Gastrocnemius medialis (tissue), 4 donors: ENCODE data around the gene CDC42EP5. TPM values are rescaled to one million over a fixed set of nuclear protein-coding genes. Genes with fewer than 3 reads are reported as not detected.

Source experiments
- ATAC-seq, 2 donors: fragments of 150-250 bp; one replicate each; pipeline ENCODE4 v1.9.1; 2016
- DNase-seq, 2 donors: peaks; one replicate each; pipeline ENCODE4 v3.0.0-alpha.2; 2019
- H3K27ac ChIP-seq, 4 donors: fragments of 200-600 bp; sonication (generic); 1 replicate in 1 of 4; 2 replicates in 3 of 4; pipeline ENCODE4 v1.5.1; 2016 to 2018; ENCODE audit warnings: mild to moderate bottlenecking in 2 of 4, moderate library complexity in 1 of 4
- H3K27me3 ChIP-seq, 3 donors: fragments of 200-600 bp; sonication (generic) in 2 of 3; 1 replicate in 1 of 3; 2 replicates in 2 of 3; pipeline versions ENCODE4 v1.5.1 to v1.6.0; 2016 to 2019; ENCODE audit warnings: mild to moderate bottlenecking in 1 of 3, moderate library complexity in 1 of 3
- H3K36me3 ChIP-seq, 2 donors: fragments of 200-600 bp; sonication (generic) in 1 of 2; one replicate each; pipeline ENCODE4 v1.5.1; 2017 to 2018
- H3K4me1 ChIP-seq, 2 donors: fragments of 200-600 bp; sonication (generic) in 1 of 2; one replicate each; pipeline ENCODE4 v1.5.1; 2016 to 2017; ENCODE audit warnings: mild to moderate bottlenecking in 2 of 2
- H3K4me3 ChIP-seq, 4 donors: fragments of 200-600 bp; sonication (generic) in 3 of 4; 1 replicate in 1 of 4; 2 replicates in 3 of 4; pipeline ENCODE4 v1.5.1; 2016 to 2019; ENCODE audit warnings: mild to moderate bottlenecking in 2 of 4
- H3K9me3 ChIP-seq, 3 donors: fragments of 200-600 bp; sonication (generic) in 2 of 3; 1 replicate in 1 of 3; 2 replicates in 2 of 3; pipeline ENCODE4 v1.5.1; 2016 to 2019
- POLR2A ChIP-seq, 2 donors: fragments of 450-650 bp; IDR thresholded peaks; one replicate each; pipeline ENCODE4 v1.6.1; 2017; ENCODE audit warnings: antibody characterized with exemption in 2 of 2, mild to moderate bottlenecking in 2 of 2, moderate library complexity in 2 of 2
- in situ Hi-C, 4 donors: fragments of 200-750 bp; cut with MboI; loops; one replicate each; pipeline versions ENCODE4 v1.15.0 to v1.8.0; 2017; ENCODE audit warnings: low sequenced_read_pairs in 4 of 4
- intact Hi-C: fragments of 100-400 bp; cut with DNase I; formaldehyde crosslinking; loops from one replicate; pipeline ENCODE4 v1.15.1; 2023; ENCODE audit warnings: low total_unique reads
- total RNA-seq, 4 donors: library from RNA; depleted of rRNA; stranded (reverse); fragments of >200 nt; gene quantifications; one replicate each; pipeline versions ENCODE4 v1.1.0 to v1.2.3, GENCODE V29; 2016
- TF ChIP-seq, protein P1 (sequence below), 5 experiments: fragments of 450-650 bp in 3 of 5; fragments of 200-600 bp in 2 of 5; sonication (generic) in 2 of 5; IDR thresholded peaks in 4 of 5; conservative IDR thresholded peaks in 1 of 5; 1 replicate in 4 of 5; 2 replicates in 1 of 5; pipeline ENCODE4 v1.5.1; 2016 to 2019; ENCODE audit warnings: antibody characterized with exemption in 5 of 5, mild to moderate bottlenecking in 3 of 5, moderate library complexity in 3 of 5

The CDC42EP5 gene
- total RNA-seq, 4 donors from 2014 or later: 0.83 to 4.6 (median 4.2) TPM; not detected in 1

DNA sequence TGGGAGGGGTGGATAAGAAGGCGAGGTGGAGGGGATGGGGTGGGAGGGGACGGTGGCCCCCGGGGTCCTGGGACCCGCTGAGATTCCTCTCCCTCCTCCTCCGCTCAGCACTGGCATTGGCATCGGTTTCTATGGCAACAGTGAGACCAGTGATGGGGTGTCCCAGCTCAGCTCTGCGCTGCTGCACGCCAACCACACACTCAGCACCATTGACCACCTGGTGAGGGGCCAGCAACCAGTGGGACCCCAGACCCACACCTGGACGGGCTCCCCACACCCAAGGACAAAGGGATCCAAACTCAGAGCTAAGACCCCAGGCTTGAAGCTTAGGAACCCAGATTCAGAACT is 52.0 kb downstream of the CDC42EP5 start:
- in situ Hi-C loops (no loop called here), intact Hi-C loops (no loop called here)
- H3K27me3 ChIP-seq: peaks cover 54 to 71% (median 62%) of the 10 kb centered on the region in 3 donors
- no peaks in the 10 kb centered on the region for H3K4me1 ChIP-seq
- ATAC-seq: no peak
- no peak overlapping the region for H3K4me3 ChIP-seq
- no peak for TF ChIP-seq POLR2A (IDR thresholded peaks at IDR 0.05)
- TF ChIP-seq, protein P1, sequence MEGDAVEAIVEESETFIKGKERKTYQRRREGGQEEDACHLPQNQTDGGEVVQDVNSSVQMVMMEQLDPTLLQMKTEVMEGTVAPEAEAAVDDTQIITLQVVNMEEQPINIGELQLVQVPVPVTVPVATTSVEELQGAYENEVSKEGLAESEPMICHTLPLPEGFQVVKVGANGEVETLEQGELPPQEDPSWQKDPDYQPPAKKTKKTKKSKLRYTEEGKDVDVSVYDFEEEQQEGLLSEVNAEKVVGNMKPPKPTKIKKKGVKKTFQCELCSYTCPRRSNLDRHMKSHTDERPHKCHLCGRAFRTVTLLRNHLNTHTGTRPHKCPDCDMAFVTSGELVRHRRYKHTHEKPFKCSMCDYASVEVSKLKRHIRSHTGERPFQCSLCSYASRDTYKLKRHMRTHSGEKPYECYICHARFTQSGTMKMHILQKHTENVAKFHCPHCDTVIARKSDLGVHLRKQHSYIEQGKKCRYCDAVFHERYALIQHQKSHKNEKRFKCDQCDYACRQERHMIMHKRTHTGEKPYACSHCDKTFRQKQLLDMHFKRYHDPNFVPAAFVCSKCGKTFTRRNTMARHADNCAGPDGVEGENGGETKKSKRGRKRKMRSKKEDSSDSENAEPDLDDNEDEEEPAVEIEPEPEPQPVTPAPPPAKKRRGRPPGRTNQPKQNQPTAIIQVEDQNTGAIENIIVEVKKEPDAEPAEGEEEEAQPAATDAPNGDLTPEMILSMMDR (IDR thresholded peaks at IDR 0.05 in 4 of 5, conservative IDR thresholded peaks at IDR 0.05 in 1 of 5): no peak
- no peaks in the 10 kb centered on the region for H3K9me3 ChIP-seq
- no peak for DNase-seq
- H3K27ac ChIP-seq: peak overlapping the region in 1 of 4 donors; percentile 25
- H3K36me3 ChIP-seq: no peaks in the 10 kb centered on the region

DNA sequence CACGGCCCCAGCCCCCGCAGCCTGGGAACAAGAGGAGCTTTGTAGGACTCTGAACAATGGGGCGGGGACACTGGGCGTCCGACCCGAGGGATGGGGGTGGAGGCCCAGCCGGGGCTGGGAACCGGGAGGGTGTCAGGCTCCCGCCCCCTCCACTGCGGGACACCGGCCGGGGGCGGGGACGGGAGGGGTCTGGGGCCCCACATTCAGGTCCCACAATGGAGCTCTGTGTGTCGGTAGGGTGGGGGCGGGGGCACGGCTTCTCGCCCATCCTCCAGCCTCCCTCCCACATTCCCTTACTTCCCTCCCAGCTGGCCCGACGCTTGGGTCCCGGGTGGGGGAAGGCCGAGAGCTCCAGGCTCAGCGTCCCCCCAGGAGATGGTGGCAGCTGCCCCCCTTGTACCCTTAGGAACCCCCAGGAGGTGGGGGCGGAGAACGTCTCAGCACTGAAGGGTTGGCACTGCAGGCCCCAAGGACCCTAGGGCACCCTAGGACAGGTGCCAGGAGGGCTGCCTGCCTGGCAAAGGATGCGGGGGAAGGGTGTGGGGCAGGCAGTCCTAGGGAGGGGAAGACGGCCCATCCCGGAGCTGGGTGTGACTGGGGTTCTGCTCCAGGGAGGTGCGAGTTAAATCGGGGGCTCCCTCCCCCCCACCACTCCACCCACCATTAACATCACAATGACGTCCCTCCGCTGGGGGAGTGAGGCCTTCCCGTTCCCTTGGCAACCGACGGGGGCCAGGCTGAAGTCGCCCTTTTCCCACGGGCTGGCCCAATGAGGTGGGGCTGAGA is 52.5 kb downstream of the CDC42EP5 start:
- H3K27ac ChIP-seq: peak overlapping the region in 2 of 4 donors; percentile 33 to 52
- ATAC-seq (no peak), DNase-seq (no peak)
- no peak for TF ChIP-seq POLR2A (IDR thresholded peaks at IDR 0.05)
- TF ChIP-seq, protein P1 (IDR thresholded peaks at IDR 0.05 in 4 of 5, conservative IDR thresholded peaks at IDR 0.05 in 1 of 5): no peak
- peak overlapping the region in 1 of 4 donors; percentile 18 for H3K4me3 ChIP-seq
- in situ Hi-C loops (no loop called here), intact Hi-C loops (no loop called here)
- no peaks in the 10 kb centered on the region for H3K9me3 ChIP-seq
- peaks cover 53 to 75% (median 64%) of the 10 kb centered on the region in 3 donors for H3K27me3 ChIP-seq
- no peaks in the 10 kb centered on the region for H3K4me1 ChIP-seq
- H3K36me3 ChIP-seq: no peaks in the 10 kb centered on the region

DNA sequence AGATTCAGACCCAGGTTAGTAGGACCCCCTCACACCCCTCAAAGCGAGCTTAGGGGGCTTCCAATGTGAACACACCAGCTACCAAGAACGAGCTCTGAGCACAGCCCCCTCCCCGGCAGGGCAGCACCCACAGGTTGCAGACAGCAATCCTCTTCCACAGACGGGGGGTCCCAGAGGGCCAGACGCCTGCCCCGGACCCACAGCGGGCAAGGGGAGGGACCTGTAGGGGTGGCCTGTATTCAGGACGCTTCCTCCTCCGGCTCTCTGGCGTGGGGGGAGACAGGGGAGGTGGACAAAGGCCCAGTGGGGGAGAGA is 53.1 kb downstream of the CDC42EP5 start:
- in situ Hi-C loops: no loop called here
- no peaks in the 10 kb centered on the region for H3K36me3 ChIP-seq
- H3K27me3 ChIP-seq: peaks cover 53 to 79% (median 66%) of the 10 kb centered on the region in 3 donors

DNA sequence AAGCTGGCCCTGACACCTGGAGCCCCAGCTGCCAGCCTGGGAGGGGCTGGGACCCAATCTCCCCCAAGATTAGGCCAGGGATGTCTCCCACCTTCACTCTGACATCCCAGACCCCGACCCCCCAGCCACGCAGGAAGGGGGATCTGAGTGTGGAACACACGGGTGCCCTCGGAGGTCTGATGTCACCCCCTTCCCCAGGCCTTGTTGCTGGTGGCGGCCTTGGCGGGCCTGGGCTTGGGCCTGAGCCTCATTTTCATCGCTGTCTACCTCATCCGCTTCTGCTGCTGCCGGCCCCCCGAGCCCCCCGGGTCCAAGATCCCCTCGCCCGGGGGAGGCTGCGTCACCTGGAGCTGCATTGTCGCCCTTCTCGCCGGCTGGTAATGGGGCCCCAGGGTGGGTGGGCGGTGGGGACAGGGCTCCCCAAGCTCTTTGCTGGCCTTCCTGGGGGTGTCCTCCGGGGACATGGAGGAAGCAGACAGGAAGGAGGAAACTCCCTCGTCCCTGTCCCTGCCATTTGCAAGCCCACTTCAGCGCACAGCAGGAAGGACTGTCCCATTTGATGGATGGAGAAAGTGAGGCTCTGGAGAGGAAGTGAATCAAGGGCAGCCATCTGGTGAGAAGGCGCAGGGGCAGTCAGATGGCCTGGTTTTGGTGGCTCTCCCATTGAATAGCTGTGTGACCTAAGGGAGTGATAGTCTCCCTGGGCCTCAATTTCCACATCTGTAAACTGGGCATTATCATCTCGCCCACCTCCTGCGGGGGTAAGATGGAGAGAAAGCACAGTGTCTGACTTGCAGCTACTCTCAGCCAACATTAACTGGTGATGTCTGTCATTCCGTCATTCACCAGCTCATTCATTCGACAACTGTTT is 53.9 kb downstream of the CDC42EP5 start:
- Histone ChIP-seq H3K4me3 (no peak overlapping the region), H3K27me3 (peaks cover 62 to 85% (median 75%) of the 10 kb centered on the region in 3 donors), H3K4me1 (no peaks in the 10 kb centered on the region), H3K9me3 (no peaks in the 10 kb centered on the region), H3K27ac (peak overlapping the region in 1 of 4 donors; percentile 14), H3K36me3 (no peaks in the 10 kb centered on the region)
- in situ Hi-C loops: no loop called here
- TF ChIP-seq POLR2A (IDR thresholded peaks at IDR 0.05): no peak
- TF ChIP-seq, protein P1 (IDR thresholded peaks at IDR 0.05 in 4 of 5, conservative IDR thresholded peaks at IDR 0.05 in 1 of 5): no peak
- DNase-seq (no peak), ATAC-seq (no peak)
- intact Hi-C loops: no loop called here

More for the DNA sequence above, 53.1 kb downstream of the CDC42EP5 start:
- Histone ChIP-seq H3K9me3 (no peaks in the 10 kb centered on the region), H3K4me3 (no peak overlapping the region), H3K4me1 (no peaks in the 10 kb centered on the region), H3K27ac (peak overlapping the region in 1 of 4 donors; percentile 21)
- intact Hi-C loops: no loop called here
- DNase-seq (no peak), ATAC-seq (no peak)
- TF ChIP-seq, protein P1 (IDR thresholded peaks at IDR 0.05 in 4 of 5, conservative IDR thresholded peaks at IDR 0.05 in 1 of 5): no peak
- TF ChIP-seq POLR2A (IDR thresholded peaks at IDR 0.05): no peak
